Astrocyte of the spinal cord (primary cell): ENCODE results near the gene AQP1.

Experiments
- DNase-seq: peaks from one replicate; pipeline ENCODE4 v3.0.0; 2011; ENCODE audit warnings: low read depth, low spot score
- H3K4me3 ChIP-seq: 2 replicates; pipeline ENCODE4 v1.5.1; 2011; ENCODE audit warnings: low read depth, mild to moderate bottlenecking, low read length, moderate library complexity
- CTCF ChIP-seq: IDR thresholded peaks from 2 replicates; pipeline ENCODE4 v1.5.1; 2012; ENCODE audit warnings: low read depth, mild to moderate bottlenecking, low read length, inconsistent platforms
- in situ Hi-C: cut with HindIII; loops from 2 replicates; pipeline ENCODE4 v1.10.0; 2017; ENCODE audit warnings: low sequenced_read_pairs

Gene AQP1

GRCh38 chr7:30936650-30937245 is 25.1 kb downstream of the AQP1 start:
- DNase-seq: no peak
- in situ Hi-C loops: no loop called here
- no peak for TF ChIP-seq CTCF
- no peak overlapping the region for H3K4me3 ChIP-seq

DNA sequence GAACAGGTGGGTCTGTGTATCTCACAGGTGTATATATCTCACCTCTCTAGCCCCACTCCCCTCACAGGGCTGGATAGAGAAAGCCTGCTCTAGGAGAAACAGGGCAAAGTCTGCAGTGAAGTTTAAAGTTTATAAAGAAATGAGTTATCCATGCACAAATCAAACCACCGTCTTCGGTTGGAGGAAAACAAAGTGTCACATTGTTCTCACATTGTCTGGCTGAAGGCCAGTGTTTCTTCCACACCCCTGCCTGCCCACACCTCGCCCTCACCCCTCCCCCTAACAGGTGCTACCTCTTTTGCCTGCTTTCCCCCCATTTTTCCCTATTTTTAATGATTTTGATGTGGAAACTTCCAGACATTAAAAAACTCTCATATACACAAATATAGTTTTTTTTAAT is 25.8 kb downstream of the AQP1 start:
- DNase-seq: no peak
- TF ChIP-seq CTCF: no peak
- H3K4me3 ChIP-seq: no peak overlapping the region
- in situ Hi-C loops: no loop called here

DNA sequence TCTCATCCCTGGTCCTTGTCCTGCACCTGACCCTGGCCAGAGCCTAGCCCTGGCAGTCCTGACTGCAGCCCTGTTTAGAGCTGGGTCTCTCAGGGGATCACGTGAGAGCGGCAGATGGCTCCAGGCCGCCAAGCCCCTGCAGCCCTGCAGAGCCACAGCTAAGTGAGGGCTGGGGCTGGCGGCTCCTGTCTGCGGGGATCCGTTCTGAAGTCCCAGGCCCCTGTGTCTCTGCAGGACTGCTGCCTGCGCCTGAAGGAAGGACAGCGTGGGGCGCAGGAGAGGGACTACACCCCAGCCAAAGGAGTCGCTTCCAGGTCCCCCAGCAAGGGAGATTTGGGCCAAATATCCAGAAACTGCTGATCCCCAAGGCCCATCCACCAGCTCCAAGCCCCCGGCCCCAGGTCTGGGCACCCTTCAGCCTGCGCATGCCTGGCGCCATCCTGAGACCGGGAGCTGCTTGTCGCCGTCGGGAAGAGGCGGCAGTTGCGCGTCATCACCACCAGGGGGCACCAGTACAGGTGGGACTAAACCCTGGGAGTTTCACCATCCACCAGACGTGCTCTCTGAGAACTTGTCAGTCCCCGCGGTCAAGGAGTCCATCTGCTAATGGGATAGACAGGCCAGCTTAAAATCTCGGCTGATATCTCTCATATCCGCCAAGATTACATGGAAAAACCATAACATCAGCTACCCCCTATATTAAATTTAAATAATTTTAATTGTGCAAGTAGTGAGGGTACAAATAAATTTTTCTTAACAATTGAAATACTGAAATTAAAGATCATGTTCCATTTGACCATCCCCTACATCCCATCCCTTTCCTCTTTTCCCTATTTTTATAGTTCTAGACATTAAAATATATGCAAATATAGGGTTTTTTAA is 27.0 kb downstream of the AQP1 start:
- TF ChIP-seq CTCF: peak; percentile 99

DNA sequence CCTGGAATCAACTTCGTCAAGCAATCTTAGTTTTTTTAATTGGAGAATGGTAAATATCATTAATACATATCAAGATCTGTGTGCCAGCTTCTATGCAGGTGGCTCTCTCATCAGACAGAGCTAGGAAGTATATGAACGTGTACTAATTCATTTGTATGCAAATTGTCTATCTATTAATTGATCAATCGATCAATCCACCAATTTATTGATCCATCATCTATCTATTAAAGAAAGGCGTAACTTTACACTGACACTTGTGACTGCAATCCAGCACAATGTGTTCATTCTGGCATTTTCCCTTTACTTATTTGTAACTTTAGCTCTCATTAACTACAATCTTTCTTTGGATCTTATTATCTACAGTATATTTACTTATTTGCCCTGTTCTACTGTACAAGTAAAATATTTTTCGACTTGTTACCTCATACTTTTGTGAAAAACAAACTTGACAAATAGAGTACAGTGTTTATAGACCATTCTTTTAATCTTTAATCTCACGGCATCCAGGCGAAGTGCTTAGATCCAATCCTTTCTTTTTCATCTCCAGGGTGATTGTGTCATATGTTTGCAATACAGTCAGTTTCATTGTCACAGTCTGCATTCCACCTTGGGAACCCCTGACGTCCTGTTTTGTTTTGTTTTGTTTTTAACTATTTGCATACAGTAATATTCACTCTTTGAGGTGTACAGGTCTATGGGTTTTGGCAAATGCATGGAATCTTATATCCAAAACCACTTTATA is 30.1 kb downstream of the AQP1 start:
- no peak for TF ChIP-seq CTCF
- DNase-seq: no peak
- in situ Hi-C loops: no loop called here
- no peak overlapping the region for H3K4me3 ChIP-seq

More for the DNA sequence above, 27.0 kb downstream of the AQP1 start:
- no peak overlapping the region for H3K4me3 ChIP-seq
- DNase-seq: peak; percentile 69
- in situ Hi-C loops: no loop called here

- in situ Hi-C loops: no loop called here
- no peak for DNase-seq
- H3K4me3 ChIP-seq: no peak overlapping the region
- no peak for TF ChIP-seq CTCF
These were observed 38.5 kb downstream of the AQP1 start for GRCh38 chr7:30950197-30950596.

GRCh38 chr7:30954914-30955313 is 43.3 kb downstream of the AQP1 start:
- no peak overlapping the region for H3K4me3 ChIP-seq
- TF ChIP-seq CTCF: no peak
- in situ Hi-C loops: no loop called here
- DNase-seq: no peak
